ENCODE data around the gene SIK1.
"Not testable (repeated sequence)": the region's sequence is repeated elsewhere in the genome, so short reads cannot be mapped to it uniquely, and the experiment has no call there.

SIK1 gene

DNA sequence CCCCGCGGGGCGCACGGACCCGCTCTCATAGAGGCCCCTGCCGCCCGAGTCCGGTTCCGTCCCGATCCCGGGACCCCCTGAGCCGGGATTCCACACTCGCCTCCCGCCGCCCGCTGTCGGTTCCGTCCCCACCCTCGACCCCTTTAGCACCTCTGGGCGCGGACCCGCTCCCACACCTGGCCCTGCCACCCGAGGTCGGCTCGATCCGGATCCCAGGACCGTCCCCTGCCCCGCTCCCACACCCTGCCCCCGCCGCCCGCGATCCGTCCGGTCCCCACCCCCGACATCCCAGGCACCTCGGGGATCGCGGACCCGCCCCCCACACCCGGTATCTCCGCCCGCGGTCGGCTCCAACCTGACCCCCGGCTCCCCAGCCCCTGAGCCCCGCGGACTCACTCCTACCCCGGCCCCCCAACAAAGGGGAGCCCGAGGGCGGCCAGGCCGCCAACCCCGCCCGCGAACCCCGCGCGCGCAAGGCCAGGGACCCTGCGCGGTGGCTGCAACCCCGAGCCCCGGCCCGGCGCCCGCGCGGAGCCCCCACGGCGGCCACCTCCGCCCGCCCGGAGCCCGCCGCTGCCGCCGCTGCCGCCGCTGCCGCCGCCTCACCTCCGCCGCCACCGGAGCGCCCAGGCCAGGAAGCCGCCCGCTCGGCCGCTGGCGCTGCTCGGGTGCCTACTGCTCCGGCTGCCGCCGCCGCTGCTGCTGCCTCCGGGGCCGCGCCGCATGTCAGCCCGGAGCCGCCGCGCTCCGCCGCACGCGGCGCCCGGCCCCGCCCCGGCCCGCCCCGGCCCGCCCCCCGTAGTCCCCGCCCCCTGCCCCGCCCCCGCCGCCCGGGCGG lies at the start of gene SIK1:
TSS of gene SIK1 (minus strand) at position 728 of the 838 bp plus-strand sequence. CDS start 953 bp downstream, outside the sequence.
- not testable (repeated sequence) for DNase-seq (ENCODE audit: low read depth)

DNA sequence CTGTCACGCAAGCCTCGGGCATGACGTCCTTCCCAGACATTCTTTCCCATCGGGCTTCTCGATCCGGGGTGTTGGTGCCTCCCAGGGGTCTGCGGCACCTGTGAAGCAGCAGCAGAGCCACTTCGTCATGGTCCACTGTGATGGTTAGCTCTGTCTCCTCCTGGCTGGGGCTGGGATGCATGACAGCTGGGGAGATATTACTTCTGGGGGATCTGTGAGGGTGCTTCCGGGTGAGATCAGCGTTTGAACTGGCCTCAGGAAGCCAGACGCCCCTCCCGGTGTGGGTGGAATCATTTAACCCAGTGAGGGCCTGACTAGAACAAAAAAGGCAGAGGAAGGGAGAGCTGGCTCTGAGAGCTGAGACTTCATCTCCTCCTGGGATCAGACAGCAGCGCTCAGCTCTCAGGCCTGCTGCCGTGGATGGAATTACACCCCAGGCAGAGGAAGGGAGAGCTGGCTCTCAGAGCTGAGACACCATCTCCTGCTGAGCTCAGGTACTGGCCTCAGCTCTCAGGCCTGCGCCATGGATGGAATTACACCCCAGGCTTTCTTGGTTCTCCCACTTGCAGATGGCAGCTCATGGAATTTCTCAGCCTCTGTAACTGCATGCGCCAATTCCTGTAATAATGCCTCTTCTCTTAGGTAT lies 44.8 kb upstream of the SIK1 start:
- not testable (repeated sequence) for DNase-seq (ENCODE audit: low read depth)

DNA sequence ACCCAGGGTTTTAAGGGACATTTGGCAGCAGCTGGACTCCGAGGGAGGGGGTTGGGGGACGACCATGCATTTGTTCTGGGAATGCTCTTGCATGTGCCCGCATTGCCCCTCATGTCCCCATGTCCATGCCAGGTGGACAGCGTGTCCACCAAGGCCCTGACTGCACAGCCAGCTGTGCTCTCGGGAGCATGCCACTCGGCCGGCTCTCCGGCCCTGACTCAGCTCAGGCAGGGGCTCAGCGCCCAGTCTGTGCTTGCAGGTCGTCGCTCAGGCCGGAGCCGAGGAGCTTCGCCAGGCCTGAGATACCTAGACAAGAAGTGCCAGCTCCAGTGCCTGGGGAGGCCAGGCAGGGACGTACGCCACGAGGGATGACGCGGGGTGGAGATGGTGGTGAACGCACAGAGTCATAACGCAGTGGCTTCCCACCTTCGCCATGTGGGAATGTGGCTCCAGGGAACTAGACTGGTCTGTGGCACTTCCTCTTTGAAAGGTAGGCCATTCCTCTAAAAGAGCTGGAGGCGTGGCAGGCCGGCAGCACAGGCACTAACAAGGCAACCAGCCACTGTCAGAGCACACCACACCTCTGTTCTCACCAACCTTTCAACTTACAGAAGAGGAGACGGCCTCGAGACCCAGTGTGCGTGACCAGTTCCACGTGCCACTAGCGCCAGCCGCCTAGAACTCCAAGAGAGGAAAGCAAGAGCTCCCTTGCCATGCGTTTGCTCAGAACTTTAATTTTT lies 43.0 kb upstream of the SIK1 start:
- not testable (repeated sequence) for DNase-seq (ENCODE audit: low read depth)

DNA sequence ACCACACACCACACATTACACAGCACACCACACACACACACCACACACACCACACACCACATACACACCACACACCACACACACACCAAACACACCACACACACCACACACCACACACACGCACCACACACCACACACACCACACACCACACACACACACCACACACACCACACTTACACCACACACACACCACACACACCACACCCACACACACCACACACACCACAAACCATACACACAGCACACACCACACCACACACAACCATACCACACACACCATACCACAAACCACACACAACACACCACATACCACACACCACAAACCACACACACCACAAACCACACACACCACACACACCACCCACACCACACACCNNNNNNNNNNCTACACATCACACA lies 40.9 kb upstream of the SIK1 start:
- no peak for DNase-seq (ENCODE audit: low read depth)

DNA sequence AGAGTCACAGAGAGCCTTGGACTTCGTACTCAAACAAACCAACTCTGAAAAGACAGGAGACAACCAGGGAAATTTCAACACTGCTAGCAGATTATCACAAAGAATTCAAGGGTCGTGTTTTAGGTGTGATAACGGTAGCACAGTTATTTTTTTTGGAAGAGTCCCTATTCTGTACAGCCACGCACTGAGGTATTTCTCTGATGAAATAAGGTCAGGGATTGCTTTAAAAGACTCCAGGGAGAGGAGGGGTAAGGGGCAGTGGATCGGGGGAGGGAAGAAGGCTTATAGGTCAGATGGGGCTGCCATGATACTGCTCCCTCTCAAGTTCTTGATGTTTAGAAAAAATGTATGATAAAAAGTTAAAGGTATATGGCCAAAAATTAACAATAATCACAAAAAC lies 38.2 kb upstream of the SIK1 start:
- DNase-seq (ENCODE audit: low read depth) = not testable (repeated sequence)

DNA sequence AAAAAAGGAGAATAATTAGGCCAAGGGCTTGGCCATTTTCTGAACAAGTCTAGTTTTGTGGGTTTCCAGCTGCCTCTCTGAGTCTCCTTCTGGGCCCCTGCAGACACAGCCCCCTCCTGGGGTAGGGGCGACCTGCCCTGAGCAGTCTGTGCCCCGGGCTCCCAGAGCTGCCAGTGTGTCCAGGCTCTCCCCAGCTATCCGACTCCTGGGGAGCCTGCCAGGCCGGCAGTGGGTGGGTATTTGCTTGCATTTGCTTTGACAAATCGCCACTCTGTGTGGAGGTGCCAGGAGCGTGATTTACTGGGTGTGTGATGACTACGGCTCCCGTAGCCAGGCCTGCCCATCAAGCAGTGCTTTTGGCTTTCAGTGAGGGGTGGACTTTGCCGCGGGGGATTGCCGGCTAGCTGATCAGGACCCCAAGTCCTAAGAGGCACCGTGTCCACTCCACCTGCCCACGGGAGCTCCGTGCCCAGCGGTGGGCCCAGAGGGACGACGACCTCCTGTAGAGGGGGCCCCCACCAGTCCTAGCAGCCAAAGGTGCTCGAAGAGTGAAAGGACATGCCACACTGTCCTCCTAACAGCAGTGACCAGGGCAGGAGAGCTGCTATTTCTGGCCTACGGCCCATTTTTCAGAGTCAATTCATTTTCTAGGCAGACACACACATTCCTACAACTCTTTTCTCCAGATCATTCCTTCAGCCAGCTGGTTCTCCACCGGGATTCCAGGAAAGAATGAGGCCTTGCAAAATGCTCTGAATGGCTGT lies 36.7 kb upstream of the SIK1 start:
- not testable (repeated sequence) for DNase-seq (ENCODE audit: low read depth)

DNA sequence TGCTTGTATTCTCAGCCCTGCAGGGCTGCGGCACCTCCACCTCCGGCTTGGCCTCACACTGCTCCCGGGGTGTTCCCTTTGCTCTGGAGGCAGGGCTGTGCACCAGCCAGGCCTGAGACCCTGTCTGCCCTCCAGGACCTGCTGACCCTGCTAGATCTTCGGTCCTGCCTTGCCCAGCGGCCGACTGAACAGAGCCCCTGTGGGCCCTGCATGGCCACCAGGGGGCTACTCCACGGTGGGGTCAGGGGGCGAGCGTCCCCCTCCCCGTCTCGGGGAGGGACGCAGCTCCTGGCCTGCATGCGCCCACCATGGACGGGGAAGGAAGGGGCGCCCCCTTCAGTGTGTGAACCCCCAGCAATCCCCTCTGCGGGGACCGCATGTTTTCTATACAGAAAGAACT lies 36.0 kb upstream of the SIK1 start:
- DNase-seq (ENCODE audit: low read depth) = not testable (repeated sequence)

DNA sequence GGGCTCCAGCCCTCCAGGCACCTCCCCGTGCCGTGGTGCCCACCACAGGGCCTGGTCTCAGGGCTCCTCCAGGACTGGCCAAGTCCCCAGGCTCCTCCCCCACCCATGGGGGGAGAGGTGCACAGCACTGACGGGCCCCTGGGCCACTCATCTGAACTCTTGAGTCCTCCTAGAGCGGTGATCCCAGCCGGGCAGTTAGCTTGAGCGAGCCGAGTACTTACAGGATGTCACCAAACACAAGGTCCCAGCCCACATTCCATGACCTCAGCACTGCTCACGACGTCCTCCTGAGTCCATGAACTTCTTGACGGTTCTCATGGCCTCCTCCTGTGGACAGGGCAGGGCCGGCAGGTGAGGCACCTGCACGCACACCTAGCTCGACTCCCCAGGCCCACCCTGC lies 33.5 kb upstream of the SIK1 start:
- DNase-seq (ENCODE audit: low read depth) = not testable (repeated sequence)

DNA sequence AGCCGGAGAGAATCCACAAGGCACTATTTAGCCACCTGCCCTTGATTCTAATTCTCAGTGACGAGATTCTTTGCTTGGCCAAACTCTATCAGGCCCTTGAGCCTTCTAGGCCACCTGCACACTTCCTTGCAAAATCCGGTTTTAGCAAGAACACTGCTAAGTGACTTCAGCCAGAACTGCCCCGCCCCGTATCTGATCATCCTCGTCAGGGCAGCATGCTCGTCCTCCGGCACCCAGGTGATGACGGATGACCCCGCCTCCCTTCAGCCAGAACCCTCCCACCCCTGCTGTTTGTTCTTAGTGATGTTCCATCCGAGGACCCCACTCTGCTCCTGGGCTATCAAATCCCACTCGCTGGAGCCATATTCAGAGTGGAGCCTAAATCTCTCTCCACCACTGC lies 32.1 kb upstream of the SIK1 start:
- DNase-seq (ENCODE audit: low read depth) = not testable (repeated sequence)

DNA sequence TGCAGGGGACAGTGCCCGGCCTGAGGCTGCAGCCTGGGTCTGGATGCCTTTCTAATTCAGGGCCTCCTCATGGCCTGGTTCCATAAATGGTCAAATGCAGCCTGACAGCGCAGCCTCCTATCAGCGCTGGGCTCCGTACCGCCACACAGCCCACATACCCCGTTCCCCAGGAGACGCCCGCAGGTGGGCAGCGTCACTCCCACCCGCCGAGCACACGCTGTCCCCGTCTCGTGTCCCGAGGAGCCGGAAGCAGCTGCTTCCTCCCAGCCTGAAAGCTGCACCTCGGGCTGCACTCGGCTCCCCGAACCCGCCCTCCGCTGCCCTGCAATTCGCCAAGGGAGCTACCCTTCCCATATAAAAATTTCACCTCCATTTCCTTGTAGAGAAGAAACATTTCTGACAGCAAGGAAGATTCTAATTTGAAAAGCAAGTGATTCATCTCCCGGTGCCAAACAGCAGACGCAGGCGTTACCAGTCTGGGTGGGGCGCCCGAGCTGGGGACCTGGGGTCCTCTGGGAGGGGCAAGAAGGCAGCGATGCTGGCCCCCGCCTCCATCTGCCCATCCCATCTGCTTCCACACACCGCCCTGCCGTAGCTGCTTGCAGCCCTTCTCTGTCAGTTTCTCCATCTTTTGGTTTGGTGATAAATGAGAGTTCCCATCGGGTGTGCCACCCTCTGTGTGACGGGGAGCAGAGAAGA lies 29.8 kb upstream of the SIK1 start:
- DNase-seq (ENCODE audit: low read depth) = not testable (repeated sequence)

DNA sequence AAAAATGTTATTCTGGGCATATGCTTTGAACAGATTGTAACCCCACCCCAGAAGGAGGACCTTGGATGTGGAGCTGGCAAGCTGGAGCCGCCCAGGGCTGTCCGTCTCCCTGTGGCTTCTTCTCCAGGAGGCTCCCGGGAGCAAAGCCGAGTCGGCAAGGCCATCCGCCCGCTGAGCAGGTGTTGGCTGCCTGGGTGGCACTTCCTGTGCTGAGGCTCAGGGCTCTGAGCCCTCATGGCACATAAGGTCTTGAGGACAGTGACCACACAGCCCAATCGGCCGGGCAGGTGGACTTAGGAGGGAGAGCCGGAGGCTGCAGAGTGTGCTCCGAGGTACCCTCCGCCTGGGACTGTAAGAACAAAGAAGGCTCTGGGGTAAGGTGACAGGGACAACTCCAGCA lies 28.8 kb upstream of the SIK1 start:
- not testable (repeated sequence) for DNase-seq (ENCODE audit: low read depth)

DNA sequence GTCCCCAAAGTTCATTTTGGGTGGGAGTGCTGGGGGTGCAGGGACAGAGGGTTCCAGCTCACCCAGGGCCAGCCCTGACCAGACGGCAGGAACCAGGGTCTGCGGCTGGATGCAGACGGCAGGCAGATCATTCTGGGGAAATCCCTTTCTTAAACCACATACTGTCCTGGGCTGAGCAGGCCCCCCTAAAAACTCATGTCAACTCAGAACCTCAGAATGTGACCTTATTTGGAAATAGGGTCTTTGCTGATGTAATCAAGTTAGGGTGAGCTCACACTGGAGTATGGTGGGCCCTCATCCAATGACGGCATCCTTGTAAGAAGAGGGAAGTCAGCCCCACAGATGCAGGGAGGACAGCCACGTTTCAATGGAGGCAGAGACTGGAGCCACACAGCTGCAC lies 27.2 kb upstream of the SIK1 start:
- not testable (repeated sequence) for DNase-seq (ENCODE audit: low read depth)

DNA sequence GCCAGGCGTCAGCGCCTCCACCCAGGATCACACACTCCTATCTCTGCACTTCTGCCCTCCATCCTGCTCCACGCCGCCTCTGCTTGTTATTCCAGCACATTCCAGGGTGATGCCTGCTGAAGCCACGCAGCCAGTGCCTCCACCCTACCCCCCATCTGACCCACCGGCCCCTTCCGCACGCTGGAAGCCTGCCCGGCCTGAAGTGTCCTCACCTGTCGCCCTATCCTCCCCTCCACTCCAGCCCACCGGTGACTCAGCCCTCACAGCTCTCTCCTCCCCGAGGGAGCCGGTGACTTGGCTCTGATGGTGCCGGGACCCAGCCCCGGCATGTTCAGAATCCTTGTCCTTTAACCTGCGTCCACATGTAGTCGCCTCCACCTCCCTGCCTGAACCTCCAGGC lies 24.9 kb upstream of the SIK1 start:
- DNase-seq (ENCODE audit: low read depth) = not testable (repeated sequence)

DNA sequence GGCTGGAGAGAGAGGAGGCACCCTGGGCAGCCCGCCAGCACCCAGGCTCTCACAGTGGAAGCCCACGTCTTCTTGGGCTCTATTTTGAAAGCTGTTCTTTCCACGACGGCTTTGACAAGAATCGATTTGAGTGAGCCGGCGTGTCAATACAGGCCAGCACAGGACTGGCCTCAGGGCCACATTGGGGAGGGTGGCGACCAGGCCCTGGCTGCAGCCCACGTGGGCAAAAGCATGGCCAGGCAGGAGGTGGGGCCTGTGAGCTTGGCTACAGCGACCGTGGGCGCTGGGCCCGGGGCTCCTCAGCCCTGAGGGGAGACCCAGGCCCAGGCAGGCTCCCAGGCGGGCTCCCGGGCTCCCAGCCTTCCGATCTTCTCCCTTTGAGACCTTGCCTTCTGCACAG lies 23.4 kb upstream of the SIK1 start:
- DNase-seq (ENCODE audit: low read depth) = not testable (repeated sequence)

DNA sequence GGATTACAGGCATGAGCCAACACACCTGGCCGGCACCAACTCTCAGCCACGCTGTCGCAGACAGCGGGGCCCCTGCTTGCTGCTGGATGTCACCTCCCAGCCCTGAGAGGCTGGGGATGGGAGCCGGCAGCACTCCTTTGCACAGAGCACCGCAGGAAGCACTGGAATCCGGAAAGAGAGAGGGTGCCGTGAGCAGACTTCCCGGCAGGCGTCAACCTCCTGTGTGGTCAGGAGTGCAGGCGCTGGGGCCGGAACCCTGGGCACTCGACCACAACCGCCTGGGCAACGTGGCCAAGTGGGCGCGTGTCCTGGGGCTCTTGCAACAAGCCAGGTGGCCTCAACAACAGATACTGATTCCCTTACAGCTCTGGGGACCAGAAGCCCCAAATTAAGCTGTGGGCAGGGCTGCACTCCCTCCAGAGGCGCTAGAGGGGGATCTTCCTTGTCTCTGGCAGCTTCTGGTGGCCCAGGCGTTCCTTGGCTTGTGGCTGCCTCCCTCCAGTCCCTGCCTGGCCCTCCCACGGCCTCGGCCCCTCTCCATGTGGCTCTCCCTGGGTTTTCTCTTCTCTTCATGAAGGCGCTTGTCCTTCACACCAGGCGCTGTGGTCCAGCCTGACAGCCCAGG lies 20.5 kb upstream of the SIK1 start:
- DNase-seq (ENCODE audit: low read depth) = not testable (repeated sequence)

DNA sequence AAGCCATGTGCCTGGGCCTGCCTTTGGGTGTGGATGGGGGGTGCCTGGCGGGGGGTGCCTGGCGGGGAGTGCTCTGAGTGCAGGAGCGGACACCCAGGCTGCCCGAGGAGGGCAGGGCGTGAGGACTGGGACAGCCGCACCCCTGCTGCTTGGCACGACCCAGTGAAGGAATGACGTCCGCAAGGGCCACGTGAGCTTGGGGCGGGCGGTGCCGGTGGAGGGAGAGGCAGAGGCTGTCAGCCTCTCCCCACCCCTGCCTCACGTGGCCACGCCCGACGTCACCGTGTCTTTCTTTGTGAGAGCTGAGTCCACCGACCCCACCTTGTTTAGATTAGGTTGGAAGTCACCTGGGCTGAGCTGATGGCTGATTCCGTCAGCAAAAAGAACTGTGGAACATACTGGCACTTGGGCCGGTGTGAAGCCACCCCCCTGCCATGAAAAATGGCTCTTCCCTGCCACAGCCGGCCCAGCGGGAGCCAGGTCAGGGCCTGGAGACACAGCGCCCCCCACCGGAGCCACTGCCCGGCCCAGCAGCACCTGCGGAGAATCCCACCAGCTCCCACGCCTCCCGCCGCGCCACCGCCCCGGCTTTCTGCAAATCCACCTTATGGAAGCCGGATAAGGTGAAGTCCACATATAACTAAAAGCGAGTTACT lies 19.5 kb upstream of the SIK1 start:
- not testable (repeated sequence) for DNase-seq (ENCODE audit: low read depth)

DNA sequence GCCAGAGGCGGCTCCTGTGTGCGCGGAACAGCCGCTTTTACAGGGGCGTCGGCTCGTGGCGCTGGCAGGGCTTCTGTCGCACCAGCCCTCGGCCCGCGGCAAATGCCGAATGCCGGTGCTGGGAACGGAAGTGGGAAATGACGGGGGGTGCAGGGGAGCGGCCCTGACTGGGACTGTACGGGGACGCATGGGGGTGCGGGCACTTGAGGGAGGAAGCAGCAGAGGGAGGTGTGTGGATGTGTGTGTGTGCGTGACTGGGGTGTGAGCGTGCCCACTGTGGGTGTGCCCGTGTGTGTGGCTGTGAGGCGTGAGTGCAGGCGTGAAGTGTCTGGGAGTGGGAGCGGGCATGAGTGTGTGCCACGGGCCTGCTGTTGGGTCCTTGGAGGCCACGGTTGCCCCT lies 17.6 kb upstream of the SIK1 start:
- DNase-seq (ENCODE audit: low read depth) = not testable (repeated sequence)

DNA sequence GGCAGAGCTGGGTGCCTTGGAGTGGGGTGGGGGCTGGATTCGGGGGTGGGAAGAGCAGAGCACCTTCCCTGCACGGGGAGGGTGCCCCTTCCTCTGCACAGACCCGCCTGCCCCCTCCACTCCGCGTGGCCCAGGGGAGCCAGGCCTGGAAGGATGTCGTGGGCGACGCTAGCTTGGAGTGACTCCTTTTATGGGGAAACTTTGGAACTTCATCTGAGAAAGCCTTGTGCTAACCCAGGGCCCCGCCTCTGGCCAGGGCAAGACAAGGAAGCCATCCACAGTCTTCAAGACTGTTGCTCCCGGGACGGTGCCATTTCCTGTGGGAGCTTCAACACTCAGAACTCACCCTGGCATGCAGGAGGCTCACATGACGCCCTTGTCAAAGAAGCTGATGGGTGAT lies 15.6 kb upstream of the SIK1 start:
- not testable (repeated sequence) for DNase-seq (ENCODE audit: low read depth)

DNA sequence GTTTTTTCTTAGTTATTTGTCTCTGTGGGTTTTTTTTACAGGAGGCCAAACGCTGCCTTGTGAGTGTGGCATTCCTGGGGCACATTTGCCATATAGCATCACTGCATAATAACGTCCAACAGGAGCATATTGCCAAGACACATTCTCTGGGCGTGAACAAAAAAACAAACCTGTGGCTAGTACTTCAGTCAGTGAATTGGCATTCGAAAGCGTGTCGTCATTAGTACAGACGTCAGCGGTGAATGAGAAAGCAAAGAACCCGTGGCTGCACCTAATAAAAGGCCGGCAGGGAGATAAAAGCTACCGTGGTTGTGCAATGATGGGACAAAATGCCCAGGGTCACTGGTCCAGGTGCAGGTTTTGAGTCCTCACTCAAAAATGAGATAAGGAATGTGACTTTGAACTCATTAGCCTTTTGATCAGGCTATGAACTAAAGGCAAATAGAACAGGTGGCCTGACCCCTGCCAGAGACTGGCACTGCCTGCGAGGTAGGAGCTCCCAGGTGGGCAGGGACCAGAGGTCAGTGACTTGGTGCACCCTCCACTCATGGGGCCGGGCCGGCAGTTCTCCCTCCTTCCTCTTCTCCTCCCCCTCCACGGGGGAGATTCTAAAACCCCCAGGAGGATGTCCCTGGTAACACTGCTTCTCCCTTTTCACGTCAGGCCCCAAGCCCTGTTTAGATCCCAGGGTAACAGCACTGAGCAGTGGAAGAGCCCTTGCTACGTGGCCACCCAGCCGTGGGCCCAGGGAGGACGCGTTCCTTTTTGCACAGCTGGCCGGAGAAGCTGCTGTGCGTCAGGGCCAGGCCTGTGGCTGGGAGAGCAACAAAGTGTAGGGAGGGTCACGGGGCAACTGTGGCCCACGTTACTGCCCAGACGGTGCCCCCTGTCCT lies 14.2 kb upstream of the SIK1 start:
- DNase-seq (ENCODE audit: low read depth) = not testable (repeated sequence)

All from stimulated activated CD8-positive, alpha-beta memory T cell treated with anti-CD3 and anti-CD28 coated beads, Interleukin-12 subunit alpha, Interleukin-12 subunit beta, amount 100 ng/mL, for 1 hour (primary cell).